Nephron (organoid): ENCODE measurements around the gene ITGA8.

ENCODE experiments used
- H3K27ac Mint-ChIP-seq, 3 experiments: 2 replicates each; pipeline ENCODE4 v1.8.0; 2020; ENCODE audit warnings: mixed read lengths in 3 of 3, mild to moderate bottlenecking in 2 of 3, moderate library complexity in 1 of 3
- H3K27me3 Mint-ChIP-seq: 2 replicates; pipeline ENCODE4 v1.8.0; 2021; ENCODE audit warnings: low read depth, mild to moderate bottlenecking, moderate library complexity, mixed read lengths
- H3K36me3 Mint-ChIP-seq: 2 replicates; pipeline ENCODE4 v1.8.0; 2020; ENCODE audit warnings: low read depth, mixed read lengths
- H3K4me1 Mint-ChIP-seq: 2 replicates; pipeline ENCODE4 v1.8.0; 2020; ENCODE audit warnings: mixed read lengths
- H3K4me3 Mint-ChIP-seq, 3 experiments: 2 replicates each; pipeline ENCODE4 v1.8.0; 2020; ENCODE audit warnings: mild to moderate bottlenecking in 3 of 3, mixed read lengths in 3 of 3, moderate library complexity in 2 of 3
- H3K9me3 Mint-ChIP-seq: 2 replicates; pipeline ENCODE4 v1.8.0; 2020; ENCODE audit warnings: mixed read lengths
- TF ChIP-seq, protein P1 (sequence below), 3 experiments: fragments of 200-600 bp; sonication (generic); IDR thresholded peaks; one replicate each; pipeline ENCODE4 v1.5.0; 2021; ENCODE audit warnings: antibody characterized with exemption in 3 of 3; ENCODE audit not compliant: unreplicated experiment in 3 of 3

ITGA8 gene

DNA sequence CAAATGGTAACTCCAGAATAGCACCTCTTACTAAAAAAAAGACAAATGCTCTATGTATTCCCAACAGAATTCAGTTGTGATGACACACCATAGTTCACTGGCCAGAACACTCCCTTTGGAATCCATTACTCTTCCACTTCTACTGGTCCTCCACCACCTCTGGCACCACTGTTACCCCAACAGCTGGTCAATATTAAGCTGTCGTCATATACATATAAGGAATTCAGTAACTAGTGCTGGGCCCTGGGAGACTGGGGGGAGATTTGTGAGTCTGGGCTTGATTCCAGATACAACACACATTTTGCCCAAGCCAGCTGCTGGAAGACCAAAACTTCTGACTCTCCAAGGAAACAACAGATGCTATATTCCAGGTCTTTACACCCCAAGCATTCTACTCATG, 26.0 kb upstream of the ITGA8 start:
- Mint-ChIP-seq H3K27me3 (peaks cover 7% of the 10 kb centered on the region), H3K4me1 (peaks cover 54% of the 10 kb centered on the region), H3K4me3 (no peak overlapping the region), H3K9me3 (no peaks in the 10 kb centered on the region), H3K36me3 (no peaks in the 10 kb centered on the region), H3K27ac (peak overlapping the region; percentile 70 to 90 (median 82))
- TF ChIP-seq, protein P1, sequence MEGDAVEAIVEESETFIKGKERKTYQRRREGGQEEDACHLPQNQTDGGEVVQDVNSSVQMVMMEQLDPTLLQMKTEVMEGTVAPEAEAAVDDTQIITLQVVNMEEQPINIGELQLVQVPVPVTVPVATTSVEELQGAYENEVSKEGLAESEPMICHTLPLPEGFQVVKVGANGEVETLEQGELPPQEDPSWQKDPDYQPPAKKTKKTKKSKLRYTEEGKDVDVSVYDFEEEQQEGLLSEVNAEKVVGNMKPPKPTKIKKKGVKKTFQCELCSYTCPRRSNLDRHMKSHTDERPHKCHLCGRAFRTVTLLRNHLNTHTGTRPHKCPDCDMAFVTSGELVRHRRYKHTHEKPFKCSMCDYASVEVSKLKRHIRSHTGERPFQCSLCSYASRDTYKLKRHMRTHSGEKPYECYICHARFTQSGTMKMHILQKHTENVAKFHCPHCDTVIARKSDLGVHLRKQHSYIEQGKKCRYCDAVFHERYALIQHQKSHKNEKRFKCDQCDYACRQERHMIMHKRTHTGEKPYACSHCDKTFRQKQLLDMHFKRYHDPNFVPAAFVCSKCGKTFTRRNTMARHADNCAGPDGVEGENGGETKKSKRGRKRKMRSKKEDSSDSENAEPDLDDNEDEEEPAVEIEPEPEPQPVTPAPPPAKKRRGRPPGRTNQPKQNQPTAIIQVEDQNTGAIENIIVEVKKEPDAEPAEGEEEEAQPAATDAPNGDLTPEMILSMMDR (IDR thresholded peaks at IDR 0.05; ENCODE audit: unreplicated experiment in 3 of 3): no peak

DNA sequence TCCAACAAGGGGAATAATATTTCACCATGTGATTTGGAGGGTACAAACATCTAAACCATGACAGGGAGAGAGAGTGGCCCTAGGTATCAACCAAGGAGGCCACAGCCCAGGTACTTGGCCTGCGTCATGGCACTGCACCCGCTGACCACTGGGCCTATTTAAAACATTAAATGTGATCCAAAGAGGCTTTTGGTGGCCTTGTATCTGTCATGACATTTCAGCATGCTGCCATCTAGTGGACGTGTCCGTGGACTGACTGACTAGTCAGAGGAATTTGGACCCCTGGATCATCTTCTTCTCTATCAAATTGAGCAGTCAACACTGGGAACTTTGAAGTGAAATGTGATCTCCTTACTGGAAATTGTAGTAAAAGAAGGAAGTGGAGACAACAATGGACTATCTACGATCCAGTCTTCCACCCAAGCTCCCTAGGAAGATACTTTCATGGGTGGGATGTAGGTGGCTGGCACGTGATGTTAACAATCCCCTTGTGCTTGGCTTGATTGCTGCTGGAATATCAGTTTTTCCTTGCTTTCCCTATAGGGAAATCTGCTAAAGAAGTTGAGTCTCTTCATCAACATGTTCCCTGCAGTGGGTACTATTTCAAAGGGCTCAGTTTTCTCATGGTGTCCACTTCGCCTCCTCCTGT, 24.6 kb upstream of the ITGA8 start:
- H3K4me3 Mint-ChIP-seq: no peak overlapping the region
- H3K27me3 Mint-ChIP-seq: peaks cover 7% of the 10 kb centered on the region
- H3K4me1 Mint-ChIP-seq: peaks cover 57% of the 10 kb centered on the region

DNA sequence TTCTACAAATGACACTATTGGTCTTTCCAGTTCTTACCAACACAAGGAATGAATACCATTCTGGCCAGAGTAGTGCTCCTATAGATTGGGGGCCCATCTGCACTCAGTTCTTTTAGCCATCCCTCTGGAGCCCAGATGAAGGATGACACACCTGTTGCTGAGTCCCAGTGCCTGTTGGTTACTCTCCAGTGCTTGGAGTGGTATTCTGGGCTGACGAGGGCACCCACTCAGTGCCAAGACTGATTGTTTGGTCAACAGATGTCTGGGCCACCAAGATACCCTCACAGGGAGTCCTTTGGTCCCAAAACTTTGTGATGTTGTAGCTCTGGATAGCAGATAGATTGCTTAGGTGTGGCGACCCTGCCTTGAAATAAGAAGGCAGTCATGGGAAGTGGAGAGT, 23.7 kb upstream of the ITGA8 start:
- Mint-ChIP-seq H3K27me3 (peaks cover 7% of the 10 kb centered on the region), H3K4me3 (no peak overlapping the region), H3K36me3 (no peaks in the 10 kb centered on the region), H3K9me3 (no peaks in the 10 kb centered on the region), H3K4me1 (peaks cover 65% of the 10 kb centered on the region), H3K27ac (peak overlapping the region in 2 of 3 experiments; percentile 22 to 55)
- TF ChIP-seq, protein P1 (IDR thresholded peaks at IDR 0.05; ENCODE audit: unreplicated experiment in 3 of 3): no peak

More for the DNA sequence above, 24.6 kb upstream of the ITGA8 start:
- Mint-ChIP-seq H3K36me3 (no peaks in the 10 kb centered on the region), H3K9me3 (no peaks in the 10 kb centered on the region), H3K27ac (peak overlapping the region in 1 of 3 experiments; percentile 63)
- TF ChIP-seq, protein P1 (IDR thresholded peaks at IDR 0.05; ENCODE audit: unreplicated experiment in 3 of 3): peak; percentile 40 to 60 (median 46)

DNA sequence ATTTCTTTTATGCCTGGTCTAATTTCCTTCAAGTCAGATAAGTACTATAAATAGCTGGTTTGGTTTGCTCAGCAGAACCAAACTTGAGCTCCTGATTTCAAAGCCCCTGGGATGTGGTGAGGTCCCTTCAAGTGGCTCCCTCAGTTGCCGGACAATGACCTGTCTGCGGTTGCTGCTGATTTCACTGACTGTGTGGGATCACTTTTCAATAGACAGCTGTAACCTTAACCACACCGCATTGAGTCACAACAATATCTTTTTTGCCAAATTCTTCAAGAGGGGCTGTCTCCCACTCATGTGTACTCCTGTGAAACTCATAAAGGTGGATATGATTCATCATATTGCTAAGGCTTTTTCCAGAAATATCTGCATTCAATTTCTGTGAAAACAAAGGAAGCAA, 23.1 kb upstream of the ITGA8 start:
- Mint-ChIP-seq H3K27me3 (peaks cover 7% of the 10 kb centered on the region), H3K36me3 (no peaks in the 10 kb centered on the region), H3K27ac (peak overlapping the region in 2 of 3 experiments; percentile 22 to 55), H3K4me3 (no peak overlapping the region), H3K9me3 (no peaks in the 10 kb centered on the region), H3K4me1 (peaks cover 64% of the 10 kb centered on the region)
- TF ChIP-seq, protein P1 (IDR thresholded peaks at IDR 0.05; ENCODE audit: unreplicated experiment in 3 of 3): no peak

DNA sequence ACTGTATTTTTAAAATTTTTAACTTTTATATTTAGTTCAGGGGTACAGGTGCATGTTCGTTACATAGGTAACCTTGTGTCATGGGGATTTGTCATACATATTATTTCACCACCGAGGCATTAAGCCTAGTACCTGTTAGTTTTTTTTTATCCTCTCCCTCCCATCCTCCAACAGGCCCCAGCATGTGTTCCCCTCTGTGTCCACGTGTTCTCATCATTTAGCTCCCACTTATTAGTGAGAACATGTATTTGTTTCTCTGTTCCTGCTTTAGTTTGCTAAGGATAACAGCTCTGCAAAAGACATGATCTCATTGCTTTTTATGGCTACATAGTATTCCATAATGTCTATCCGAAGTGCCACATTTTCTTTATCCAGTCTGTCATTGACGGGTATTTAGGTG, 22.4 kb upstream of the ITGA8 start:
- TF ChIP-seq, protein P1 (IDR thresholded peaks at IDR 0.05; ENCODE audit: unreplicated experiment in 3 of 3): no peak
- Mint-ChIP-seq H3K4me1 (peaks cover 64% of the 10 kb centered on the region), H3K27me3 (peaks cover 4% of the 10 kb centered on the region), H3K9me3 (no peaks in the 10 kb centered on the region), H3K36me3 (no peaks in the 10 kb centered on the region), H3K4me3 (no peak overlapping the region), H3K27ac (peak overlapping the region in 1 of 3 experiments; percentile 22)

DNA sequence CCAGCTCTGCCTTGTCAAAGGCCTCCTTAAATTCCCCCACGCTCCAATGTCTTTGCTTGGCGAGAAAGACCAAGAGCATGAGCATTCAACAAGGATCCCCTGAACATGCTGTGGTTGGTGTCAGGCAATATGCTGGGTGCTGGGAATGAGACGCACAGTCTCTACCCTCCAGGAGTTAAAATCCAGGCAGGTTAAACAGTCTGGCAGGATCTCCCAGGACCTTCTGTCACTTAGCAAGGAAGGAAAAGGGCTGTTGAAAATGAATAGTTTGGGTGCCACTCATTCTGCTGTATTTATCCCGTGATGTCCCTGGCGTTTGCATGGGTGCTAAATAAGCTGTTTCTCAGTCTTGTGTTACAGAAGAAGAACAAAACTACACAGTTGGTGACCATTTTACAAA, 21.9 kb upstream of the ITGA8 start:
- H3K36me3 Mint-ChIP-seq: no peaks in the 10 kb centered on the region
- H3K4me1 Mint-ChIP-seq: peaks cover 59% of the 10 kb centered on the region
- TF ChIP-seq, protein P1 (IDR thresholded peaks at IDR 0.05; ENCODE audit: unreplicated experiment in 3 of 3): no peak
- peaks cover 3% of the 10 kb centered on the region for H3K27me3 Mint-ChIP-seq
- H3K27ac Mint-ChIP-seq: peak overlapping the region in 1 of 3 experiments; percentile 27
- H3K4me3 Mint-ChIP-seq: no peak overlapping the region
- H3K9me3 Mint-ChIP-seq: no peaks in the 10 kb centered on the region
